GM23248 (cell line): ENCODE results near the gene EHD4.

Source experiments
- EZH2 ChIP-seq: fragments of 200-600 bp; sonication (generic); IDR thresholded peaks from 2 replicates; pipeline ENCODE4 v1.6.1; 2018; ENCODE audit warnings: antibody characterized with exemption, mild to moderate bottlenecking; ENCODE audit not compliant: insufficient read depth, poor library complexity, severe bottlenecking
- EZH2phosphoT487 ChIP-seq: fragments of 200-600 bp; sonication (generic); IDR thresholded peaks from 2 replicates; pipeline ENCODE4 v1.6.1; 2018; ENCODE audit warnings: antibody characterized with exemption, moderate library complexity, mild to moderate bottlenecking, low read depth; ENCODE audit not compliant: insufficient read depth

DNA sequence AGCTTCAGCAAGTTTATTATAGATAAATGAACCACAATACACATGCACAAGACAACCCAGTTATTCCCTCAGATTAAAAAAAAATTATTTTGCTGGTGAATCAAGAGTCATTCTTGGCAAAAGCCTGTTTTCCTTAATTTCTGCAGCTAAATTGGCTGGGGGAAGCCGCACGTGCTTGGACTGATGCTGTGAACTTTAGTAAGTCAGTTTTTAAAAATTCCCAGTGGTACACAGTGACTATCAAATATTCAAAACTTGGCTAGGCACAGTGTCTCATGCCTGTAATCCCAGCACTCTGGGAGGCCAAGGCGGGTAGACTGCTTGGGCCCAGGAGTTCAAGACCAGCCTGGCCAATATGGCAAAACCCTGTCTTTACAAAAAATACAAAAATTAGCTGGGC, 23.9 kb downstream of the EHD4 start:
- TF ChIP-seq EZH2phosphoT487 (no peak), EZH2 (no peak)
